GM12878 (cell line): ENCODE data around the gene ISY1. TPM values are rescaled to one million over a fixed set of nuclear protein-coding genes. Genes with fewer than 3 reads are reported as not detected.

Experiments used
- ATAC-seq: fragments of 200-7000 bp; cut with Tn5 transposase; 3 replicates; pipeline ENCODE4 v1.9.1; 2020; ENCODE audit warnings: mild to moderate bottlenecking, moderate library complexity
- BruUV-seq: library from RNA; stranded (reverse); fragments of 400-500 nt; replicated peaks from 2 replicates; lab custom pipeline; 2021; lab: Mats Ljungman, UMichigan
- CTCF ChIA-PET: fragments of 300-600 bp; sonication (Branson Sonifier 250); formaldehyde crosslinking; extraction: SDS; loops from one replicate; lab custom pipeline; 2021; ENCODE audit warnings: inconsistent platforms; lab: Yijun Ruan, JAX
- POLR2A ChIA-PET: fragments of 350-600 bp; formaldehyde crosslinking; extraction: SDS; loops from one replicate; lab custom pipeline; 2021; ENCODE audit warnings: inconsistent platforms; lab: Charles Lee
- RAD21 ChIA-PET: fragments of 300-600 bp; sonication (Branson Sonifier 250); formaldehyde crosslinking; loops from one replicate; lab custom pipeline; 2023; ENCODE audit warnings: antibody characterized with exemption; ENCODE audit not compliant: unreplicated experiment; lab: Charles Lee
- SMC1A ChIA-PET: fragments of 300-600 bp; sonication (Branson Sonifier 250); formaldehyde crosslinking; loops from one replicate; lab custom pipeline; 2023; ENCODE audit not compliant: unreplicated experiment, uncharacterized antibody; lab: Charles Lee
- DNase-seq: peaks from one replicate; pipeline ENCODE4 v3.0.0-alpha.2; 2011; ENCODE audit warnings: low read depth, low spot score
- FAIRE-seq: peaks from 3 replicates; lab custom pipeline; 2011; peaks lifted over from hg19 to GRCh38; lab: Jason Lieb, UNC
- H2AFZ ChIP-seq: 2 replicates; pipeline ENCODE4 v1.6.0; 2011; ENCODE audit warnings: low read depth, low read length, control low read depth; ENCODE audit not compliant: control insufficient read depth
- H3K27ac ChIP-seq: 2 replicates; pipeline ENCODE4 v1.5.1; 2011; ENCODE audit warnings: control low read depth; ENCODE audit not compliant: control insufficient read depth, insufficient read depth
- H3K27me3 ChIP-seq, 2 experiments: replicated peaks in 1 of 2; 2 replicates each; pipeline versions ENCODE4 v1.6.0 to v1.6.1; 2011; ENCODE audit warnings: low read length in 1 of 2; ENCODE audit not compliant: control insufficient read depth in 2 of 2, insufficient read depth in 2 of 2
- H3K36me3 ChIP-seq, 2 experiments: 2 replicates each; pipeline ENCODE4 v1.5.1; 2011; ENCODE audit warnings: low read length in 1 of 2; ENCODE audit not compliant: control insufficient read depth in 2 of 2, insufficient read depth in 2 of 2
- H3K4me1 ChIP-seq: 2 replicates; pipeline ENCODE4 v1.6.1; 2011; ENCODE audit warnings: mild to moderate bottlenecking, low read length, moderate library complexity, mixed read lengths; ENCODE audit not compliant: control insufficient read depth, insufficient read depth
- H3K4me2 ChIP-seq: 2 replicates; pipeline ENCODE4 v1.6.0; 2011; ENCODE audit warnings: control low read depth; ENCODE audit not compliant: control insufficient read depth, insufficient read depth
- H3K4me3 ChIP-seq: fragments of 200-600 bp; sonication (generic); 2 replicates; pipeline ENCODE4 v1.5.1; 2016
- H3K79me2 ChIP-seq: 2 replicates; pipeline ENCODE4 v1.6.0; 2011; ENCODE audit warnings: low read length; ENCODE audit not compliant: control insufficient read depth, insufficient read depth
- H3K9ac ChIP-seq: 2 replicates; pipeline ENCODE4 v1.8.0; 2011; ENCODE audit warnings: low read length, control low read depth, mixed read lengths; ENCODE audit not compliant: control insufficient read depth, insufficient read depth
- H3K9me3 ChIP-seq: replicated peaks from 3 replicates; pipeline ENCODE4 v1.5.1; 2011; ENCODE audit warnings: mild to moderate bottlenecking, low read length; ENCODE audit not compliant: control insufficient read depth, insufficient read depth
- H4K20me1 ChIP-seq: 2 replicates; pipeline ENCODE4 v1.6.0; 2011; ENCODE audit not compliant: control insufficient read depth, insufficient read depth
- CEBPB ChIP-seq, 2 experiments: fragments of 150-350 bp in 1 of 2; IDR thresholded peaks; 2 replicates each; pipeline ENCODE4 v1.6.1; 2012 to 2014; ENCODE audit warnings: low read depth in 2 of 2, low read length in 2 of 2, borderline replicate concordance in 1 of 2, inconsistent platforms in 1 of 2
- E4F1 ChIP-seq: fragments of 450-650 bp; IDR thresholded peaks from 2 replicates; pipeline ENCODE4 v1.6.1; 2018; ENCODE audit warnings: borderline replicate concordance, mild to moderate bottlenecking; ENCODE audit not compliant: partially characterized antibody
- EZH2 ChIP-seq: IDR thresholded peaks from 2 replicates; pipeline ENCODE4 v1.6.1; 2012; ENCODE audit warnings: low read depth, mild to moderate bottlenecking, control low read depth, inconsistent platforms, low read length, borderline replicate concordance; ENCODE audit not compliant: control insufficient read depth
- FOS ChIP-seq: IDR thresholded peaks from 3 replicates; pipeline ENCODE4 v1.6.1; 2011; ENCODE audit warnings: borderline replicate concordance; ENCODE audit not compliant: insufficient read length; ENCODE audit errors: extremely low read depth
- FOXK2 ChIP-seq: fragments of 450-650 bp; IDR thresholded peaks from 2 replicates; pipeline ENCODE4 v1.6.1; 2017; ENCODE audit warnings: mild to moderate bottlenecking, moderate library complexity
- FOXM1 ChIP-seq: IDR thresholded peaks from 2 replicates; pipeline ENCODE4 v1.6.1; 2012; ENCODE audit warnings: low read depth, mild to moderate bottlenecking, inconsistent platforms, low read length, moderate library complexity
- IKZF1 ChIP-seq: fragments of 450-650 bp; conservative IDR thresholded peaks from 2 replicates; pipeline ENCODE4 v1.6.1; 2017; ENCODE audit warnings: antibody characterized with exemption, mild to moderate bottlenecking
- IRF3 ChIP-seq: fragments of 450-650 bp; IDR thresholded peaks from 2 replicates; pipeline ENCODE4 v1.6.1; 2014; ENCODE audit warnings: mild to moderate bottlenecking
- IRF4 ChIP-seq: IDR thresholded peaks from 2 replicates; pipeline ENCODE4 v1.6.1; 2011; ENCODE audit warnings: low read depth, low read length
- KDM1A ChIP-seq: fragments of 200-600 bp; sonication (generic); IDR thresholded peaks from 2 replicates; pipeline ENCODE4 v1.6.1; 2016; ENCODE audit warnings: borderline replicate concordance
- NFXL1 ChIP-seq: fragments of 450-650 bp; IDR thresholded peaks from 2 replicates; pipeline ENCODE4 v1.6.1; 2017; ENCODE audit warnings: antibody characterized with exemption, mild to moderate bottlenecking, borderline replicate concordance
- RAD51 ChIP-seq: fragments of 450-650 bp; IDR thresholded peaks from 2 replicates; pipeline ENCODE4 v1.6.1; 2016; ENCODE audit warnings: moderate library complexity, mild to moderate bottlenecking, inconsistent platforms
- STAT1 ChIP-seq: fragments of 450-650 bp; conservative IDR thresholded peaks from 2 replicates; pipeline ENCODE4 v1.6.1; 2014; ENCODE audit warnings: antibody characterized with exemption, mild to moderate bottlenecking
- TARDBP ChIP-seq: IDR thresholded peaks from 2 replicates; pipeline ENCODE4 v1.6.1; 2016; ENCODE audit warnings: borderline replicate concordance
- ZNF274 ChIP-seq: IDR thresholded peaks from one replicate; pipeline ENCODE4 v1.8.0; 2011; ENCODE audit not compliant: insufficient read length, insufficient read depth
- ZNF592 ChIP-seq: fragments of 450-650 bp; IDR thresholded peaks from 2 replicates; pipeline ENCODE4 v1.6.1; 2017; ENCODE audit warnings: mild to moderate bottlenecking, moderate library complexity
- WGBS: methylation state at CpG from one replicate; pipeline ENCODE4 v1.1.6; 2016; ENCODE audit warnings: low lambda C conversion rate; ENCODE audit not compliant: insufficient replicate concordance, insufficient coverage; ENCODE audit errors: missing lambda C conversion rate; 5-methylcytosine and 5-hydroxymethylcytosine counted together
- in situ Hi-C: fragments of 300-500 bp; cut with MboI; formaldehyde crosslinking; loops from 9 replicates; pipeline ENCODE4 v1.14.3; 2018; ENCODE audit warnings: mixed read lengths
- intact Hi-C: fragments of 100-400 bp; cut with micrococcal nuclease; formaldehyde crosslinking; loops from one replicate; pipeline ENCODE4 v1.14.2; 2022; ENCODE audit not compliant: unreplicated experiment
- polyA plus RNA-seq, 11 experiments: library from polyadenylated mRNA; depleted of rRNA in 4 of 11; unstranded in 6 of 11; stranded (reverse) in 5 of 11; fragments of >200 nt; fragmentation: Nextera tagmentation in 4 of 11; fragmentation: Illumina TruSeq in 1 of 11; extraction: Ambion mirVana in 4 of 11; extraction: Trizol in 1 of 11; gene quantifications; 1 replicate in 1 of 11; 2 replicates in 10 of 11; pipeline versions ENCODE4 v1.2.1 to v1.2.3, GENCODE V29; 2011 to 2016; ENCODE audit warnings: inconsistent platforms in 2 of 11, missing spikeins in 2 of 11, low read depth in 1 of 11
- total RNA-seq, 4 experiments: library from RNA; depleted of rRNA in 3 of 4; stranded (reverse); fragments of >200 nt in 3 of 4; fragmentation: Illumina TruSeq in 1 of 4; extraction: Trizol in 1 of 4; gene quantifications; 2 replicates each; pipeline versions ENCODE4 v1.2.1 to v1.2.3, GENCODE V29; 2013 to 2021

Gene ISY1
- total and polyA plus RNA-seq, 10 of the 15 experiments (the other 5 are each of a cell fraction or from before 2014, with no cell fraction given): 28.3 to 72.2 (median 44.7) TPM

GRCh38 chr3:129104051-129104450, 56.8 kb downstream of the ISY1 start:
- Histone ChIP-seq H3K27ac (no peak overlapping the region), H3K4me3 (no peak overlapping the region), H2AFZ (no peak overlapping the region), H3K4me2 (no peak overlapping the region), H3K36me3 (peaks cover 0 to 8% of the 10 kb centered on the region in 2 experiments; a peak in 1 of 4 replicates), H3K4me1 (no peaks in the 10 kb centered on the region), H3K9ac (no peak overlapping the region), H3K27me3 (no peaks in the 10 kb centered on the region), H3K79me2 (no peaks in the 10 kb centered on the region), H4K20me1 (no peaks in the 10 kb centered on the region), H3K9me3 (no peaks in the 10 kb centered on the region)
- TF ChIP-seq CEBPB (IDR thresholded peaks at IDR 0.05; ENCODE audit: borderline replicate concordance in 1 of 2, low read depth in 2 of 2, low read length in 2 of 2) (no peak), STAT1 (no peak), E4F1 (no peak), IRF3 (no peak), KDM1A (no peak), TARDBP (no peak), FOS (no peak), EZH2 (no peak), FOXK2 (no peak), ZNF592 (no peak), IKZF1 (no peak), IRF4 (no peak), NFXL1 (no peak), ZNF274 (no peak), FOXM1 (no peak), RAD51 (no peak)
- intact Hi-C loops (no loop called here), in situ Hi-C loops (no loop called here)
- SMC1A ChIA-PET: interaction anchor here (0.6 kb wide), 1 partner anchor 143 kb away, joined by 3 read pairs; no protein-coding TSS in a partner anchor
- 91% methylated on average over 6 of the region's 6 CpGs for WGBS
- FAIRE-seq: no peak
- CTCF ChIA-PET: interaction anchor here (0.7 to 1.1 kb wide), 3 partner anchors 9 to 76 kb away, joined by 3 read pairs; no protein-coding TSS in a partner anchor
- no peak for DNase-seq
- RAD21 ChIA-PET: interaction anchor here (0.6 kb wide), 1 partner anchor 51 kb away, joined by 3 read pairs; no protein-coding TSS in a partner anchor
- no TSS peak for BruUV-seq
- POLR2A ChIA-PET: no interaction called here
- ATAC-seq: no peak
